IMR-90 (cell line): ENCODE measurements around the gene SH3RF1. TPM values are rescaled to one million over a fixed set of nuclear protein-coding genes. Genes with fewer than 3 reads are reported as not detected.

Source experiments
- ATAC-seq: fragments of 200-7000 bp; cut with Tn5 transposase; 2 replicates; pipeline ENCODE4 v1.9.1; 2020; ENCODE audit warnings: low read depth, mild to moderate bottlenecking, moderate library complexity
- BruUV-seq: library from RNA; stranded (reverse); fragments of 400-500 nt; replicated peaks from 2 replicates; lab custom pipeline; 2021; lab: Mats Ljungman, UMichigan
- CTCF ChIA-PET: fragments of 300-600 bp; formaldehyde crosslinking; extraction: SDS; loops from one replicate; lab custom pipeline; 2021; ENCODE audit warnings: antibody characterized with exemption; lab: Yijun Ruan, JAX
- POLR2A ChIA-PET: fragments of 300-600 bp; sonication (Branson Sonifier 250); formaldehyde crosslinking; loops from one replicate; lab custom pipeline; 2022; ENCODE audit warnings: antibody characterized with exemption; ENCODE audit not compliant: unreplicated experiment; lab: Charles Lee
- DNase-seq: peaks from one replicate; pipeline ENCODE4 v3.0.0; 2013
- H2AFZ ChIP-seq: replicated peaks from 2 replicates; pipeline ENCODE3; 2013; ENCODE audit warnings: low read length, mild to moderate bottlenecking; ENCODE audit not compliant: poor library complexity
- H2AK5ac ChIP-seq: 2 replicates; pipeline ENCODE4 v1.6.1; 2013; ENCODE audit warnings: low read depth, low read length, inconsistent platforms
- H2AK9ac ChIP-seq: replicated peaks from 2 replicates; pipeline ENCODE3; 2013; ENCODE audit warnings: mild to moderate bottlenecking, low read depth, low read length, moderate library complexity; ENCODE audit not compliant: poor library complexity
- H2BK120ac ChIP-seq: 2 replicates; pipeline ENCODE4 v1.6.1; 2013; ENCODE audit warnings: low read depth, low read length, inconsistent platforms
- H2BK15ac ChIP-seq: 3 replicates; pipeline ENCODE4 v1.6.1; 2013; ENCODE audit warnings: low read depth, low read length, inconsistent platforms
- H2BK20ac ChIP-seq: 2 replicates; pipeline ENCODE4 v1.6.1; 2013; ENCODE audit warnings: low read depth, mild to moderate bottlenecking, inconsistent platforms, low read length, moderate library complexity
- H2BK5ac ChIP-seq: 2 replicates; pipeline ENCODE4 v1.6.1; 2013; ENCODE audit warnings: mild to moderate bottlenecking, low read depth, low read length, inconsistent platforms; ENCODE audit not compliant: poor library complexity, severe bottlenecking
- H3K14ac ChIP-seq: replicated peaks from 2 replicates; pipeline ENCODE4 v1.6.1; 2013; ENCODE audit warnings: low read depth, low read length, inconsistent platforms
- H3K18ac ChIP-seq: 2 replicates; pipeline ENCODE4 v1.6.1; 2013; ENCODE audit warnings: low read depth, low read length, control low read depth
- H3K23ac ChIP-seq: 2 replicates; pipeline ENCODE4 v1.6.1; 2013; ENCODE audit warnings: low read depth, low read length, inconsistent platforms
- H3K27ac ChIP-seq: 2 replicates; pipeline ENCODE4 v1.5.1; 2013; ENCODE audit warnings: mild to moderate bottlenecking, control low read depth, low read length; ENCODE audit not compliant: insufficient read depth
- H3K27me3 ChIP-seq: 2 replicates; pipeline ENCODE4 v1.6.1; 2013; ENCODE audit warnings: low read length; ENCODE audit not compliant: control insufficient read depth, insufficient read depth
- H3K36me3 ChIP-seq: 2 replicates; pipeline ENCODE4 v1.6.1; 2013; ENCODE audit warnings: low read length, mixed read lengths; ENCODE audit not compliant: control insufficient read depth, insufficient read depth
- H3K4ac ChIP-seq: 2 replicates; pipeline ENCODE4 v1.6.1; 2013; ENCODE audit warnings: low read depth, low read length, inconsistent platforms
- H3K4me1 ChIP-seq: 2 replicates; pipeline ENCODE4 v1.6.1; 2013; ENCODE audit warnings: low read length, mixed read lengths; ENCODE audit not compliant: control insufficient read depth, insufficient read depth
- H3K4me2 ChIP-seq: 2 replicates; pipeline ENCODE4 v1.6.1; 2013; ENCODE audit warnings: low read depth, mild to moderate bottlenecking, control low read depth, low read length, moderate library complexity
- H3K4me3 ChIP-seq: 2 replicates; pipeline ENCODE4 v1.5.1; 2013; ENCODE audit warnings: low read depth, mild to moderate bottlenecking, control low read depth, low read length, moderate library complexity; ENCODE audit not compliant: insufficient read depth
- H3K56ac ChIP-seq: 2 replicates; pipeline ENCODE4 v1.6.1; 2013; ENCODE audit warnings: low read length, inconsistent platforms; ENCODE audit not compliant: insufficient read depth; ENCODE audit errors: extremely low read depth
- H3K79me1 ChIP-seq, 2 experiments: 2 replicates each; pipeline ENCODE4 v1.6.1; 2013; ENCODE audit warnings: low read length in 2 of 2, inconsistent platforms in 1 of 2, low read depth in 1 of 2
- H3K9ac ChIP-seq: 2 replicates; pipeline ENCODE4 v1.6.1; 2013; ENCODE audit warnings: low read depth, low read length, control low read depth
- H3K9me1 ChIP-seq: 2 replicates; pipeline ENCODE4 v1.6.1; 2013; ENCODE audit warnings: low read length, inconsistent platforms; ENCODE audit not compliant: insufficient read depth
- H3K9me3 ChIP-seq: 2 replicates; pipeline ENCODE4 v1.6.1; 2013; ENCODE audit warnings: low read length; ENCODE audit not compliant: control insufficient read depth, insufficient read depth
- H4K20me1 ChIP-seq: 2 replicates; pipeline ENCODE4 v1.6.1; 2013; ENCODE audit warnings: low read length, inconsistent platforms; ENCODE audit not compliant: insufficient read depth
- H4K5ac ChIP-seq: 2 replicates; pipeline ENCODE4 v1.6.1; 2013; ENCODE audit warnings: mild to moderate bottlenecking, low read depth, low read length, control low read depth
- H4K8ac ChIP-seq, 2 experiments: 2 replicates each; pipeline ENCODE4 v1.6.1; 2013; ENCODE audit warnings: low read depth in 2 of 2, low read length in 2 of 2, control low read depth in 1 of 2, inconsistent platforms in 1 of 2
- H4K91ac ChIP-seq: 2 replicates; pipeline ENCODE4 v1.6.1; 2013; ENCODE audit warnings: low read depth, low read length, inconsistent platforms; ENCODE audit not compliant: insufficient read depth
- BHLHE40 ChIP-seq: fragments of 150-350 bp; IDR thresholded peaks from 2 replicates; pipeline ENCODE4 v1.6.1; 2016; ENCODE audit warnings: mild to moderate bottlenecking, low read depth, low read length
- CEBPB ChIP-seq: IDR thresholded peaks from 2 replicates; pipeline ENCODE4 v1.6.1; 2012; ENCODE audit warnings: low read depth, low read length, improper control_type of control experiment
- CHD1 ChIP-seq: IDR thresholded peaks from 2 replicates; pipeline ENCODE4 v1.6.1; 2012; ENCODE audit warnings: low read depth, low read length, improper control_type of control experiment
- CTCF ChIP-seq: conservative IDR thresholded peaks from 2 replicates; pipeline ENCODE4 v1.5.1; 2012; ENCODE audit warnings: mild to moderate bottlenecking, low read depth, low read length, improper control_type of control experiment
- MAZ ChIP-seq: IDR thresholded peaks from 2 replicates; pipeline ENCODE4 v1.6.1; 2012; ENCODE audit warnings: low read depth, mild to moderate bottlenecking, low read length, improper control_type of control experiment, moderate library complexity, borderline replicate concordance
- MXI1 ChIP-seq: IDR thresholded peaks from 2 replicates; pipeline ENCODE4 v1.6.1; 2012; ENCODE audit warnings: low read depth, mild to moderate bottlenecking, low read length, moderate library complexity, borderline replicate concordance
- NFE2L2 ChIP-seq: fragments of 150-350 bp; IDR thresholded peaks from 2 replicates; pipeline ENCODE4 v1.6.1; 2016; ENCODE audit warnings: low read depth, mild to moderate bottlenecking, low read length
- POLR2A ChIP-seq: IDR thresholded peaks from 2 replicates; pipeline ENCODE4 v1.6.1; 2012; ENCODE audit warnings: mild to moderate bottlenecking, low read depth, low read length
- RAD21 ChIP-seq: IDR thresholded peaks from 2 replicates; pipeline ENCODE4 v1.6.1; 2012; ENCODE audit warnings: low read length, improper control_type of control experiment
- RCOR1 ChIP-seq: IDR thresholded peaks from 2 replicates; pipeline ENCODE4 v1.6.1; 2012; ENCODE audit warnings: mild to moderate bottlenecking, low read length, improper control_type of control experiment; ENCODE audit not compliant: insufficient replicate concordance
- SMC3 ChIP-seq: fragments of 150-350 bp; IDR thresholded peaks from 2 replicates; pipeline ENCODE4 v1.6.1; 2016; ENCODE audit warnings: low read depth, mild to moderate bottlenecking, antibody characterized with exemption, low read length, moderate library complexity
- USF2 ChIP-seq: fragments of 150-350 bp; IDR thresholded peaks from 2 replicates; pipeline ENCODE4 v1.6.1; 2017; ENCODE audit warnings: mild to moderate bottlenecking, antibody characterized with exemption, low read length, low read depth
- WGBS, 2 experiments: methylation state at CpG; one replicate each; pipeline versions ENCODE4 v1.1.5 to v1.1.7; 2013; ENCODE audit warnings: missing lambda C conversion rate in 2 of 2; ENCODE audit not compliant: insufficient read length in 1 of 2; ENCODE audit errors: extremely low coverage in 2 of 2; 5-methylcytosine and 5-hydroxymethylcytosine counted together
- dilution Hi-C: fragments of 300-500 bp; cut with HindIII; formaldehyde crosslinking; loops from one replicate; pipeline ENCODE4 v1.14.3; 2018; ENCODE audit warnings: low sequenced_read_pairs; ENCODE audit not compliant: unreplicated experiment
- in situ Hi-C: fragments of 300-500 bp; cut with MboI; formaldehyde crosslinking; loops from 3 replicates; pipeline ENCODE4 v1.14.3; 2019; ENCODE audit warnings: low sequenced_read_pairs, inconsistent platforms, mixed read lengths
- intact Hi-C: fragments of 100-400 bp; cut with micrococcal nuclease; formaldehyde crosslinking; loops from 2 replicates; pipeline ENCODE4 v1.10.0; 2022
- polyA plus RNA-seq, 3 experiments: library from polyadenylated mRNA; depleted of rRNA; stranded (reverse); fragments of >200 nt; gene quantifications; 2 replicates each; pipeline ENCODE4 v1.2.3, GENCODE V29; 2012; ENCODE audit warnings: low replicate concordance in 1 of 3
- total RNA-seq: library from RNA; depleted of rRNA; stranded (reverse); fragments of >200 nt; gene quantifications from 2 replicates; pipeline ENCODE4 v1.2.3, GENCODE V29; 2012

The SH3RF1 gene
- total and polyA plus RNA-seq, 2 of the 4 experiments (the other 2 are of a cell fraction), result 22.0 to 29.8 TPM

- no CpG with 5 or more reads among the region's 15 CpGs for WGBS, 2 experiments
- no peak overlapping the region for H2BK15ac ChIP-seq
- H3K4ac ChIP-seq, result no peak overlapping the region
- H2BK20ac ChIP-seq, result no peak overlapping the region
- no peak overlapping the region for H3K18ac ChIP-seq
- H2AFZ ChIP-seq, result no peak overlapping the region
- intact Hi-C loops, result no loop called here
- no peaks in the 10 kb centered on the region for H4K20me1 ChIP-seq
- no TSS peak for BruUV-seq
- TF ChIP-seq USF2 (no peak), MAZ (no peak), NFE2L2 (no peak), SMC3 (no peak), BHLHE40 (no peak), POLR2A (no peak), RAD21 (no peak), CHD1 (no peak), CTCF (no peak), RCOR1 (no peak), MXI1 (no peak), CEBPB (no peak)
- no peaks in the 10 kb centered on the region for H3K9me1 ChIP-seq
- no peak overlapping the region for H2BK120ac ChIP-seq
- H3K4me1 ChIP-seq, result no peaks in the 10 kb centered on the region
- no peak overlapping the region for H2AK5ac ChIP-seq
- no peak overlapping the region for H3K56ac ChIP-seq
- no peak overlapping the region for H4K91ac ChIP-seq
- H3K4me2 ChIP-seq, result no peak overlapping the region
- CTCF ChIA-PET, result no interaction called here
- dilution Hi-C loops, result no loop called here
- H2AK9ac ChIP-seq, result no peak overlapping the region
- H2BK5ac ChIP-seq, result no peak overlapping the region
- DNase-seq (no peak), ATAC-seq (no peak)
- no peak overlapping the region for H3K4me3 ChIP-seq
- H3K23ac ChIP-seq, result no peak overlapping the region
- POLR2A ChIA-PET, result no interaction called here
- in situ Hi-C loops, result no loop called here
- peaks cover 2% of the 10 kb centered on the region; the same call in 1 of the 2 replicates for H3K27me3 ChIP-seq
- H3K79me1 ChIP-seq, result no peaks in the 10 kb centered on the region
- no peaks in the 10 kb centered on the region for H3K36me3 ChIP-seq
- H4K8ac ChIP-seq, result no peak overlapping the region
- no peak overlapping the region for H4K5ac ChIP-seq
- H3K27ac ChIP-seq, result no peak overlapping the region
- no peak overlapping the region for H3K14ac ChIP-seq
- no peak overlapping the region for H3K9ac ChIP-seq
- no peaks in the 10 kb centered on the region for H3K9me3 ChIP-seq
These were observed 224.7 kb downstream of the SH3RF1 start for GRCh38 chr4:169045862-169046584.
